Left lung (tissue), 10 donors: ENCODE data around the gene ESD. TPM values are rescaled to one million over a fixed set of nuclear protein-coding genes. Genes with fewer than 3 reads are reported as not detected.

Experiments used
- ATAC-seq: fragments of 200-7000 bp; cut with Tn5 transposase; one replicate; pipeline ENCODE4 v1.9.1; 2020; ENCODE audit warnings: moderate library complexity
- DNase-seq, 4 donors: peaks; one replicate each; pipeline ENCODE4 v3.0.0-alpha.2; 2013 to 2020
- H3K27ac ChIP-seq, 2 donors: fragments of 200-600 bp; sonication (generic) in 1 of 2; one replicate each; pipeline versions ENCODE4 v1.5.0 to v1.8.0; 2020 to 2021
- H3K27me3 ChIP-seq, 2 donors: fragments of 200-600 bp; sonication (generic) in 1 of 2; one replicate each; pipeline versions ENCODE4 v1.5.0 to v1.8.0; 2020 to 2021
- H3K36me3 ChIP-seq, 2 donors: fragments of 200-600 bp; sonication (generic) in 1 of 2; one replicate each; pipeline versions ENCODE4 v1.5.0 to v1.8.0; 2020 to 2021
- H3K4me1 ChIP-seq, 2 donors: fragments of 200-600 bp; one replicate each; pipeline ENCODE4 v1.8.0; 2021
- H3K4me3 ChIP-seq, 2 donors: fragments of 200-600 bp; sonication (generic) in 1 of 2; one replicate each; pipeline versions ENCODE4 v1.5.0 to v1.8.0; 2020 to 2021; ENCODE audit warnings: mild to moderate bottlenecking in 1 of 2
- H3K9me3 ChIP-seq, 2 donors: fragments of 200-600 bp; sonication (generic) in 1 of 2; one replicate each; pipeline versions ENCODE4 v1.5.0 to v1.8.0; 2020 to 2021
- CTCF ChIP-seq, 2 donors: fragments of 200-600 bp; sonication (generic) in 1 of 2; IDR thresholded peaks; one replicate each; pipeline versions ENCODE4 v1.5.0 to v1.8.0; 2021; ENCODE audit warnings: antibody characterized with exemption in 2 of 2
- intact Hi-C, 2 donors: fragments of 100-400 bp; cut with DNase I; formaldehyde crosslinking; loops; one replicate each; pipeline versions ENCODE4 v1.11.2 to v1.14.2; 2022
- polyA plus RNA-seq, 6 donors: library from polyadenylated mRNA; unstranded; fragments of 120-200 nt; gene quantifications; one replicate each; pipeline ENCODE4 v1.2.1, GENCODE V29; 2013; ENCODE audit not compliant: insufficient read length in 6 of 6
- total RNA-seq, 2 donors: library from RNA; stranded (reverse); fragmentation: NEBNext Ultra II Directional; extraction: Animal tissue kit (Norgen Biotek cat#: 25700); gene quantifications; one replicate each; pipeline ENCODE4 v1.2.1, GENCODE V29; 2021
- donor health status: DM: no; HTN: yes; CAD: no.
- donor health status: DM: no; HTN: no; CAD: no.

The ESD gene
- total and polyA plus RNA-seq, 8 donors, result 99.6 to 277 (median 235) TPM

DNA sequence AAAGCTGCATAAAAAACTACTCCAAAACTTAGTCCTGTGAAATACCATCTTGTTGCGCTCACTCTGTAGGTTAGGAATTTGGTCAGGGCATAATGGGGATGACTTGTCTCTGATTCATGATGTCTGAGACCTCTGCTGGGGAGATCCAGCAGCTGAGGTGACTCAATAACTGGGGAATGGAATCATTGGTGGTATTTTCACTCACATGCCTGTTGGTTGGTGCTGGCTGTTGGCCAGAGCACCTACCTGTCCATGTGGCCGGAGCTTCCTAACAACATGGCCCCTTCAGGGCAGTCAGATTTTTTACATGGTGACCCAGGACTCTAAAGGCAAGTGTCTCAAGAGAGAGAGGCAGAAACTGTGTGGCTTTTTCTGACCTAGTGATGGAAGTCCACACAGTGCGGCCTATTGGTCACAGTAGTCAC is 7.4 kb upstream of the ESD start:
- intact Hi-C loops, result no loop called here
- Histone ChIP-seq H3K4me3 (no peak overlapping the region), H3K27ac (no peak overlapping the region), H3K9me3 (no peaks in the 10 kb centered on the region), H3K4me1 (no peaks in the 10 kb centered on the region), H3K36me3 (no peaks in the 10 kb centered on the region), H3K27me3 (no peaks in the 10 kb centered on the region)
- ATAC-seq (no peak), DNase-seq (peak in 1 of 4 donors; percentile 15)
- TF ChIP-seq CTCF (IDR thresholded peaks at IDR 0.05), result no peak

GRCh38 chr13:46803586-46803985 is 6.6 kb upstream of the ESD start:
- ATAC-seq (no peak), DNase-seq (no peak)
- Histone ChIP-seq H3K4me1 (no peaks in the 10 kb centered on the region), H3K27me3 (no peaks in the 10 kb centered on the region), H3K27ac (no peak overlapping the region), H3K4me3 (no peak overlapping the region), H3K36me3 (no peaks in the 10 kb centered on the region), H3K9me3 (no peaks in the 10 kb centered on the region)
- TF ChIP-seq CTCF (IDR thresholded peaks at IDR 0.05), result no peak
- intact Hi-C loops, result no loop called here

DNA sequence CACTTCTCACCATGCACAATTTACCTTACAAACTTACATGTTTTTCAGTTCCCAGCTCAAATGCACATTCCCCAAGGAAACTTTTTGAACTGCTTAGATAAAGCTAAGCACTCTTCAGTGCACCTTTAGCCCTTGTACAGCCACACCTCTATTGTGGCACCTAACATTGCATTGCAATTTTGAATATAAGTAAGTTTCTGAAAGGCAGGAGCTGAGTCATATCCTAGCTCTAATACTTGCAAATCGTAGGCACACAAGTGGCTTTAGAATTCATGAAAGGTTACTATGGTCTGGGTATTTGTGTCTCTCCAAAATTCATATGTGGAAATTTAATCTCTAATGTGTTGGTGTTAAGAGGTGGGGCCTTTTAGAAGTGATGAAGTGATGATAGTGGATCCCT is 4.9 kb upstream of the ESD start:
- TF ChIP-seq CTCF (IDR thresholded peaks at IDR 0.05), result no peak
- Histone ChIP-seq H3K27ac (no peak overlapping the region), H3K4me1 (peaks cover 0 to 7% of the 10 kb centered on the region in 2 donors), H3K4me3 (no peak overlapping the region), H3K36me3 (no peaks in the 10 kb centered on the region), H3K27me3 (no peaks in the 10 kb centered on the region), H3K9me3 (no peaks in the 10 kb centered on the region)
- no peak for DNase-seq
- intact Hi-C loops, result no loop called here
- peak; percentile 52 for ATAC-seq

DNA sequence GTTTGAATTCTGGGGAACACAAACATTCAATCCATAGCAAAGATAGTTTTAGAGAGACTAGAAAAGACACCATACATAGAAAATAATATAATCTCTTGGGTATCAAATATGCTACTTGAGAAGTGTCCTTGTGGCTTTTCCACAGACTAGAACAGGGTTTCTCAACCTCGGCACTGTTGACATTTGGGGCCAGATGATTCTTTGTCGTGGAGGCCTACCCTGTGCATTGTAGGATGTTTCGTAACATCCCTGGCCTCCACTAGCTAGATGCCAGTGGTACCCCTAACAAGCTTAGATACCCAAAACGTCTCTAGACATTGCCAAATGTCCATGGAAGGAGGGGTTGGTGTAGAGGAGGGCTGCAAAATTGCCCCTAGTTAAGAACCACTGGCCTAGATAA is 2.2 kb upstream of the ESD start:
- H3K36me3 ChIP-seq, result no peaks in the 10 kb centered on the region
- H3K27ac ChIP-seq, result no peak overlapping the region
- ATAC-seq (no peak), DNase-seq (no peak)
- no peak for TF ChIP-seq CTCF (IDR thresholded peaks at IDR 0.05)
- intact Hi-C loops, result no loop called here
- H3K27me3 ChIP-seq, result no peaks in the 10 kb centered on the region
- no peaks in the 10 kb centered on the region for H3K9me3 ChIP-seq
- no peak overlapping the region for H3K4me3 ChIP-seq
- peaks cover 7 to 28% of the 10 kb centered on the region in 2 donors for H3K4me1 ChIP-seq

- DNase-seq (no peak), ATAC-seq (peak; percentile 8)
- Histone ChIP-seq H3K9me3 (no peaks in the 10 kb centered on the region), H3K4me1 (peaks cover 7 to 40% of the 10 kb centered on the region in 2 donors), H3K27ac (peak overlapping the region; percentile 93 to 94), H3K27me3 (no peaks in the 10 kb centered on the region), H3K36me3 (no peaks in the 10 kb centered on the region), H3K4me3 (peak overlapping the region; percentile 79 to 87)
- intact Hi-C loops, result no loop called here
- no peak for TF ChIP-seq CTCF (IDR thresholded peaks at IDR 0.05)
Measured at GRCh38 chr13:46797501-46798237, 708 bp upstream of the ESD start.
